SK-N-SH (cell line): ENCODE measurements around the gene KLHL18. TPM values are rescaled to one million over a fixed set of nuclear protein-coding genes. Genes with fewer than 3 reads are reported as not detected.

Source experiments
- CTCF ChIA-PET: fragments of 300-600, 350-600 bp; formaldehyde crosslinking; extraction: SDS; loops from one replicate; lab custom pipeline; 2021; lab: Yijun Ruan, JAX
- POLR2A ChIA-PET: fragments of 350-600 bp; sonication (Branson Sonifier 250); formaldehyde crosslinking; extraction: SDS; loops from one replicate; lab custom pipeline; 2020; ENCODE audit warnings: antibody characterized with exemption, inconsistent platforms; lab: Yijun Ruan, JAX
- DNase-seq: peaks from one replicate; pipeline ENCODE4 v3.0.0; 2012
- H2AFZ ChIP-seq: fragments of 200-600 bp; sonication (generic); 2 replicates; pipeline ENCODE4 v1.8.1; 2016; ENCODE audit warnings: antibody characterized with exemption, mild to moderate bottlenecking, low read depth
- H3F3A ChIP-seq: fragments of 200-600 bp; sonication (generic); replicated peaks from 2 replicates; pipeline ENCODE3; 2016; ENCODE audit warnings: antibody characterized with exemption, mild to moderate bottlenecking; ENCODE audit not compliant: insufficient read depth
- H3K27ac ChIP-seq, 2 experiments: fragments of 200-500 bp in 1 of 2; fragments of 200-600 bp in 1 of 2; sonication (Bioruptor generic) in 1 of 2; sonication (generic), shearing (Covaris generic) in 1 of 2; 2 replicates each; pipeline versions ENCODE4 v1.5.1 to v1.6.1; 2014 to 2016; ENCODE audit warnings: low read depth in 2 of 2, inconsistent platforms in 1 of 2, low read length in 1 of 2, mild to moderate bottlenecking in 1 of 2, mixed read lengths in 1 of 2
- H3K27me3 ChIP-seq: fragments of 200-600 bp; sonication (generic), shearing (Covaris generic); 2 replicates; pipeline ENCODE4 v1.6.1; 2016; ENCODE audit warnings: mixed run types; ENCODE audit not compliant: insufficient read depth
- H3K36me3 ChIP-seq, 2 experiments: fragments of 200-500 bp in 1 of 2; fragments of 200-600 bp in 1 of 2; sonication (Bioruptor generic) in 1 of 2; sonication (generic) in 1 of 2; replicated peaks in 1 of 2; 2 replicates each; pipeline versions ENCODE3 to v1.5.1; 2014 to 2016; ENCODE audit warnings: low read length in 1 of 2, mild to moderate bottlenecking in 1 of 2; ENCODE audit not compliant: insufficient read depth in 2 of 2, control insufficient read depth in 1 of 2
- H3K4me1 ChIP-seq, 2 experiments: fragments of 200-500 bp in 1 of 2; fragments of 200-600 bp in 1 of 2; sonication (Bioruptor generic) in 1 of 2; sonication (generic), shearing (Covaris generic) in 1 of 2; 2 replicates each; pipeline versions ENCODE4 v1.5.1 to v1.6.1; 2014 to 2016; ENCODE audit warnings: low read depth in 1 of 2, low read length in 1 of 2, mixed run types in 1 of 2; ENCODE audit not compliant: insufficient read depth in 2 of 2, control insufficient read depth in 1 of 2
- H3K4me2 ChIP-seq: fragments of 200-600 bp; sonication (generic), shearing (Covaris generic); 2 replicates; pipeline ENCODE4 v1.6.1; 2017; ENCODE audit warnings: mixed run types
- H3K4me3 ChIP-seq, 2 experiments: fragments of 200-500 bp in 1 of 2; fragments of 200-600 bp in 1 of 2; sonication (Bioruptor generic) in 1 of 2; sonication (generic), shearing (Covaris generic) in 1 of 2; 2 replicates each; pipeline versions ENCODE4 v1.5.1 to v1.8.1; 2014 to 2016; ENCODE audit warnings: low read depth in 2 of 2, inconsistent platforms in 1 of 2, low read length in 1 of 2, mild to moderate bottlenecking in 1 of 2, mixed read lengths in 1 of 2, moderate library complexity in 1 of 2
- H3K79me2 ChIP-seq: fragments of 200-600 bp; sonication (generic); 2 replicates; pipeline ENCODE4 v1.8.1; 2017; ENCODE audit warnings: mild to moderate bottlenecking; ENCODE audit not compliant: insufficient read depth
- H3K9ac ChIP-seq: fragments of 200-600 bp; sonication (generic); 2 replicates; pipeline ENCODE4 v1.6.1; 2017; ENCODE audit warnings: mixed run types
- H3K9me2 ChIP-seq: fragments of 200-600 bp; sonication (generic); 2 replicates; pipeline ENCODE4 v1.6.1; 2017; ENCODE audit warnings: mixed run types
- H3K9me3 ChIP-seq: fragments of 200-600 bp; sonication (generic); 2 replicates; pipeline ENCODE4 v1.6.1; 2017; ENCODE audit warnings: mixed run types, mild to moderate bottlenecking, moderate library complexity
- H4K20me1 ChIP-seq: fragments of 200-600 bp; sonication (generic); 2 replicates; pipeline ENCODE4 v1.6.1; 2017; ENCODE audit warnings: mild to moderate bottlenecking, mixed run types; ENCODE audit not compliant: insufficient read depth
- FOXJ3 ChIP-seq: sonication (generic); formaldehyde crosslinking; IDR thresholded peaks from 2 replicates; pipeline ENCODE4 v1.5.1; 2020; ENCODE audit warnings: mild to moderate bottlenecking, missing genetic modification reagents
- GABPA ChIP-seq: IDR thresholded peaks from 2 replicates; pipeline ENCODE4 v1.4.0; 2012; ENCODE audit warnings: low read depth, mild to moderate bottlenecking
- JUND ChIP-seq: IDR thresholded peaks from 2 replicates; pipeline ENCODE4 v1.4.0; 2012
- MAX ChIP-seq: IDR thresholded peaks from 2 replicates; pipeline ENCODE4 v1.4.0; 2012; ENCODE audit warnings: low read depth
- NFIC ChIP-seq: IDR thresholded peaks from 2 replicates; pipeline ENCODE4 v1.4.0; 2012; ENCODE audit warnings: borderline replicate concordance
- POLR2AphosphoS5 ChIP-seq: IDR thresholded peaks from 2 replicates; pipeline ENCODE4 v1.6.1; 2012; ENCODE audit warnings: low read depth, low read length
- SIN3A ChIP-seq: IDR thresholded peaks from 2 replicates; pipeline ENCODE4 v1.6.1; 2012; ENCODE audit warnings: low read depth, mild to moderate bottlenecking, low read length, moderate library complexity, borderline replicate concordance
- TCF12 ChIP-seq: IDR thresholded peaks from 2 replicates; pipeline ENCODE4 v1.4.0; 2012
- WGBS: methylation state at CpG from one replicate; pipeline ENCODE4 v1.1.6; 2017; ENCODE audit warnings: low lambda C conversion rate; 5-methylcytosine and 5-hydroxymethylcytosine counted together
- polyA plus RNA-seq, 3 experiments: library from polyadenylated mRNA; depleted of rRNA; stranded (reverse); fragments of >200 nt; gene quantifications; 2 replicates each; pipeline ENCODE4 v1.2.3, GENCODE V29; 2012
- TF ChIP-seq, protein P1 (sequence below): IDR thresholded peaks from 2 replicates; pipeline ENCODE4; 2012
- TF ChIP-seq, protein P2 (sequence below): fragments of 200-600 bp; sonication (generic); IDR thresholded peaks from 2 replicates; pipeline ENCODE4 v1.6.1; 2017; ENCODE audit warnings: antibody characterized with exemption, mild to moderate bottlenecking, moderate library complexity

The KLHL18 gene
- polyA plus RNA-seq, 1 of the 3 experiments (the other 2 are of a cell fraction): 55.2 TPM

DNA sequence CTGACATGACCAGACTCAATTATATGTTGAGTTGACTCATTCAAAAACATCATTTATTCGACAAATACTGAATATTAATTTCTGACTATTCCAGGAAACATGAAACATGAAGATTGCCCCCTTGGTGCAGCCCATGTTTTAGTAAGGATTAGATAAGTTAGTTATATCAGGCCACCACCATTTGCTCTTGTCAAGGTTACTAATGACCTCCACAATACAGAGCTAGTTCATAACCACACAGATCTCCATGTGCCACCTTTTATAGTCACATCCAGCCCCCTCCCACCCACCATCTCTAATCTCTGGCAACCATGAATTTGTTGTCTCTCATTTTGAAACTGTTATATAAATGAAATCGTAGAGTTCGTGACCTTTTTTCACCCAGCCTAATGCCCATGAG lies 15.7 kb downstream of the KLHL18 start (continued):
- TF ChIP-seq, protein P1, sequence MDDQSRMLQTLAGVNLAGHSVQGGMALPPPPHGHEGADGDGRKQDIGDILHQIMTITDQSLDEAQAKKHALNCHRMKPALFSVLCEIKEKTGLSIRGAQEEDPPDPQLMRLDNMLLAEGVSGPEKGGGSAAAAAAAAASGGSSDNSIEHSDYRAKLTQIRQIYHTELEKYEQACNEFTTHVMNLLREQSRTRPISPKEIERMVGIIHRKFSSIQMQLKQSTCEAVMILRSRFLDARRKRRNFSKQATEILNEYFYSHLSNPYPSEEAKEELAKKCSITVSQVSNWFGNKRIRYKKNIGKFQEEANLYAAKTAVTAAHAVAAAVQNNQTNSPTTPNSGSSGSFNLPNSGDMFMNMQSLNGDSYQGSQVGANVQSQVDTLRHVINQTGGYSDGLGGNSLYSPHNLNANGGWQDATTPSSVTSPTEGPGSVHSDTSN: no peak
- no peak for TF ChIP-seq SIN3A

GRCh38 chr3:47299381-47300318 lies 16.9 kb downstream of the KLHL18 start:
- no peaks in the 10 kb centered on the region for H3K4me1 ChIP-seq
- no peak for DNase-seq
- ChIA-PET CTCF (interaction anchor here (0.6 to 1.6 kb wide), 3 partner anchors 19 to 390 kb away, joined by 3 to 5 read pairs (median 3); no protein-coding TSS in a partner anchor), POLR2A (no interaction called here)
- TF ChIP-seq MAX (no peak), NFIC (no peak), POLR2AphosphoS5 (no peak), TCF12 (no peak), FOXJ3 (CRISPR knock-in tag) (no peak)
- TF ChIP-seq, protein P2, sequence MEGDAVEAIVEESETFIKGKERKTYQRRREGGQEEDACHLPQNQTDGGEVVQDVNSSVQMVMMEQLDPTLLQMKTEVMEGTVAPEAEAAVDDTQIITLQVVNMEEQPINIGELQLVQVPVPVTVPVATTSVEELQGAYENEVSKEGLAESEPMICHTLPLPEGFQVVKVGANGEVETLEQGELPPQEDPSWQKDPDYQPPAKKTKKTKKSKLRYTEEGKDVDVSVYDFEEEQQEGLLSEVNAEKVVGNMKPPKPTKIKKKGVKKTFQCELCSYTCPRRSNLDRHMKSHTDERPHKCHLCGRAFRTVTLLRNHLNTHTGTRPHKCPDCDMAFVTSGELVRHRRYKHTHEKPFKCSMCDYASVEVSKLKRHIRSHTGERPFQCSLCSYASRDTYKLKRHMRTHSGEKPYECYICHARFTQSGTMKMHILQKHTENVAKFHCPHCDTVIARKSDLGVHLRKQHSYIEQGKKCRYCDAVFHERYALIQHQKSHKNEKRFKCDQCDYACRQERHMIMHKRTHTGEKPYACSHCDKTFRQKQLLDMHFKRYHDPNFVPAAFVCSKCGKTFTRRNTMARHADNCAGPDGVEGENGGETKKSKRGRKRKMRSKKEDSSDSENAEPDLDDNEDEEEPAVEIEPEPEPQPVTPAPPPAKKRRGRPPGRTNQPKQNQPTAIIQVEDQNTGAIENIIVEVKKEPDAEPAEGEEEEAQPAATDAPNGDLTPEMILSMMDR: no peak
- peaks cover 5% of the 10 kb centered on the region for H3F3A ChIP-seq
- H3K27me3 ChIP-seq: no peaks in the 10 kb centered on the region
- H3K4me3 ChIP-seq: no peak overlapping the region
- peaks cover 27% of the 10 kb centered on the region; the same call in 1 of the 2 replicates for H3K79me2 ChIP-seq
- no peaks in the 10 kb centered on the region for H3K9me3 ChIP-seq
- H3K4me2 ChIP-seq: no peak overlapping the region
- WGBS: 94% methylated on average over 9 of the region's 9 CpGs
- H3K9me2 ChIP-seq: no peaks in the 10 kb centered on the region
- H3K27ac ChIP-seq: no peak overlapping the region
- H4K20me1 ChIP-seq: no peaks in the 10 kb centered on the region
- H2AFZ ChIP-seq: no peak overlapping the region
- H3K36me3 ChIP-seq: peaks cover 4 to 8% of the 10 kb centered on the region in 2 experiments
- no peak overlapping the region for H3K9ac ChIP-seq

DNA sequence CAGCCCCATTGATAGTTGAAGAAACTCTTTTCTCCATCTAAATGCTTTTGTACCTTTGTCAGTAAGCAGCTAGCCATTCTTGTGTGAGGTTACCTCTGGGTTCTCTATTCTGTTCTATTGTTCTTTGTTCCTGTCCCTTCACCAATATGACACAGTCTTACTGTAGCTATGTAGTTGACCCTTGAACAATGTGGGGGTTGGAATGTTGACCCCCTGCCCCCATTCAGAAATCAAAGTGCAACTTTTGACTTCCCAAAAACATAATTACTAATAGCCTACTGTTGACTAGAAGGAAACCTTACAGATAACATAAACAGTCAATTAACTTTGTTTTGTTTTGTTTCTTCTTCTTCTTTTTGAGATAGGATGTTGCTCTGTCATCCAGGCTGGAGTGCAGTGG lies 18.7 kb downstream of the KLHL18 start:
- peaks cover 5% of the 10 kb centered on the region for H3F3A ChIP-seq
- H3K4me2 ChIP-seq: no peak overlapping the region
- H3K79me2 ChIP-seq: peaks cover 30% of the 10 kb centered on the region; the same call in 1 of the 2 replicates
- ChIA-PET CTCF (no interaction called here), POLR2A (no interaction called here)
- no peak overlapping the region for H3K27ac ChIP-seq
- H3K9me3 ChIP-seq: no peaks in the 10 kb centered on the region
- H3K9ac ChIP-seq: no peak overlapping the region
- no peak overlapping the region for H2AFZ ChIP-seq
- no peak for DNase-seq
- no peaks in the 10 kb centered on the region for H3K27me3 ChIP-seq
- H3K4me1 ChIP-seq: no peaks in the 10 kb centered on the region
- H3K4me3 ChIP-seq: no peak overlapping the region
- no peaks in the 10 kb centered on the region for H4K20me1 ChIP-seq
- H3K36me3 ChIP-seq: peaks cover 4 to 16% of the 10 kb centered on the region in 2 experiments
- no peaks in the 10 kb centered on the region for H3K9me2 ChIP-seq
- TF ChIP-seq JUND (no peak), GABPA (no peak), SIN3A (no peak)
